Coronary artery (tissue), 2 donors: ENCODE results near the gene SYNE1.

ENCODE experiments used
- DNase-seq: peaks from one replicate; pipeline ENCODE4 v3.0.0-alpha.2; 2017; ENCODE audit warnings: low spot score
- H3K27ac ChIP-seq, 2 donors: fragments of 200-600 bp; sonication (generic); one replicate each; pipeline ENCODE4 v1.5.1; 2016 to 2019
- H3K4me3 ChIP-seq: fragments of 200-600 bp; sonication (generic); 2 replicates; pipeline ENCODE4 v1.5.1; 2016; ENCODE audit warnings: mild to moderate bottlenecking, moderate library complexity
- CTCF ChIP-seq: fragments of 200-600 bp; sonication (generic); IDR thresholded peaks from one replicate; pipeline ENCODE4 v1.5.1; 2019; ENCODE audit warnings: antibody characterized with exemption

The SYNE1 gene

GRCh38 chr6:152387091-152387490, 250.1 kb downstream of the SYNE1 start:
- TF ChIP-seq CTCF, result no peak
- H3K27ac ChIP-seq, result no peak overlapping the region
- H3K4me3 ChIP-seq, result no peak overlapping the region
- DNase-seq, result no peak

- no peak for TF ChIP-seq CTCF
- Histone ChIP-seq H3K27ac (no peak overlapping the region), H3K4me3 (no peak overlapping the region)
- DNase-seq, result no peak
These were observed 251.0 kb downstream of the SYNE1 start for GRCh38 chr6:152386131-152386530.

- DNase-seq, result peak; percentile 93
- peak overlapping the region; percentile 89 to 97 for H3K27ac ChIP-seq
These were observed 255.9 kb downstream of the SYNE1 start for GRCh38 chr6:152380993-152381898.

GRCh38 chr6:152380351-152380767, 256.8 kb downstream of the SYNE1 start:
- TF ChIP-seq CTCF, result no peak
- H3K27ac ChIP-seq, result peak overlapping the region; percentile 89 to 97
- peak overlapping the region; percentile 69 for H3K4me3 ChIP-seq
- DNase-seq, result no peak

More at GRCh38 chr6:152380993-152381898, 255.9 kb downstream of the SYNE1 start:
- peak overlapping the region; percentile 69 for H3K4me3 ChIP-seq
- TF ChIP-seq CTCF, result no peak

GRCh38 chr6:152379423-152379822, 257.7 kb downstream of the SYNE1 start:
- no peak for DNase-seq
- H3K27ac ChIP-seq, result peak overlapping the region; percentile 89 to 97
- H3K4me3 ChIP-seq, result peak overlapping the region; percentile 69
- no peak for TF ChIP-seq CTCF

GRCh38 chr6:152378169-152378568, 259.0 kb downstream of the SYNE1 start:
- no peak for TF ChIP-seq CTCF
- H3K27ac ChIP-seq, result peak overlapping the region; percentile 89 to 97
- H3K4me3 ChIP-seq, result peak overlapping the region; percentile 69
- no peak for DNase-seq

GRCh38 chr6:152375197-152375596, 262.0 kb downstream of the SYNE1 start:
- DNase-seq, result no peak
- no peak overlapping the region for H3K4me3 ChIP-seq
- no peak for TF ChIP-seq CTCF
- no peak overlapping the region for H3K27ac ChIP-seq
